Keratinocyte (primary cell): ENCODE results near the gene ELAVL1. TPM values are rescaled to one million over a fixed set of nuclear protein-coding genes. Genes with fewer than 3 reads are reported as not detected.
A peak's percentile ranks its signal among the peaks of the same experiment; 100 is the strongest.

Experiments
- DNase-seq: peaks from one replicate; pipeline ENCODE4 v3.0.0-alpha.2; 2011; ENCODE audit warnings: low read depth, missing footprints, low spot score
- FAIRE-seq: peaks from 2 replicates; lab custom pipeline; 2011; peaks lifted over from hg19 to GRCh38; lab: Jason Lieb, UNC
- H2AFZ ChIP-seq: 2 replicates; pipeline ENCODE4 v1.6.0; 2012; ENCODE audit warnings: low read length, control low read depth, inconsistent platforms; ENCODE audit not compliant: control insufficient read depth
- H3K27ac ChIP-seq: 2 replicates; pipeline ENCODE4 v1.5.1; 2011; ENCODE audit warnings: low read length; ENCODE audit not compliant: control insufficient read depth, insufficient read depth
- H3K27me3 ChIP-seq: 3 replicates; pipeline ENCODE4 v1.6.0; 2011; ENCODE audit warnings: low read length; ENCODE audit not compliant: control insufficient read depth, insufficient read depth; ENCODE audit errors: extremely low read depth
- H3K36me3 ChIP-seq, 2 experiments: 2 replicates in 1 of 2; 3 replicates in 1 of 2; pipeline ENCODE4 v1.5.1; 2011; ENCODE audit warnings: low read length in 2 of 2, mild to moderate bottlenecking in 1 of 2; ENCODE audit not compliant: control insufficient read depth in 2 of 2, insufficient read depth in 2 of 2; ENCODE audit errors: extremely low read depth in 1 of 2
- H3K4me1 ChIP-seq: 3 replicates; pipeline ENCODE4 v1.5.1; 2011; ENCODE audit warnings: low read length; ENCODE audit not compliant: control insufficient read depth, insufficient read depth; ENCODE audit errors: extremely low read depth
- H3K4me2 ChIP-seq: 3 replicates; pipeline ENCODE4 v1.6.0; 2011; ENCODE audit warnings: low read depth, low read length; ENCODE audit not compliant: control insufficient read depth, insufficient read depth; ENCODE audit errors: extremely low read depth
- H3K4me3 ChIP-seq, 3 experiments: fragments of 200-600 bp in 1 of 3; sonication (generic) in 1 of 3; 2 replicates in 2 of 3; 3 replicates in 1 of 3; pipeline ENCODE4 v1.5.1; 2011 to 2016; ENCODE audit warnings: low read length in 3 of 3, mild to moderate bottlenecking in 3 of 3, control low read depth in 2 of 3, inconsistent platforms in 1 of 3, low read depth in 1 of 3, mixed read lengths in 1 of 3, mixed run types in 1 of 3, moderate library complexity in 1 of 3; ENCODE audit not compliant: control insufficient read depth in 2 of 3, insufficient read depth in 2 of 3; ENCODE audit errors: extremely low read depth in 1 of 3
- H3K79me2 ChIP-seq: 2 replicates; pipeline ENCODE4 v1.6.0; 2012; ENCODE audit warnings: low read length; ENCODE audit not compliant: control insufficient read depth, insufficient read depth
- H3K9ac ChIP-seq: 3 replicates; pipeline ENCODE4 v1.6.0; 2011; ENCODE audit warnings: low read length; ENCODE audit not compliant: control insufficient read depth, insufficient read depth; ENCODE audit errors: extremely low read depth
- H3K9me1 ChIP-seq: 3 replicates; pipeline ENCODE4 v1.6.0; 2011; ENCODE audit warnings: low read length; ENCODE audit not compliant: control insufficient read depth, insufficient read depth; ENCODE audit errors: extremely low read depth
- H3K9me3 ChIP-seq: 2 replicates; pipeline ENCODE4 v1.5.1; 2012; ENCODE audit warnings: low read depth, low read length; ENCODE audit not compliant: control insufficient read depth
- H4K20me1 ChIP-seq: 3 replicates; pipeline ENCODE4 v1.6.0; 2011; ENCODE audit warnings: low read length; ENCODE audit not compliant: control insufficient read depth, insufficient read depth; ENCODE audit errors: extremely low read depth
- EZH2 ChIP-seq: IDR thresholded peaks from one replicate; pipeline ENCODE4 v1.6.1; 2012; ENCODE audit warnings: inconsistent platforms, mild to moderate bottlenecking, low read length, moderate library complexity
- dilution Hi-C: fragments of 300-500 bp; cut with MboI; formaldehyde crosslinking; loops from one replicate; pipeline ENCODE4 v1.7.0; 2020; ENCODE audit warnings: low sequenced_read_pairs; ENCODE audit not compliant: extremely low pct_ligation_motif_present
- polyA plus RNA-seq, 5 experiments: library from polyadenylated mRNA; depleted of rRNA in 3 of 5; stranded (reverse) in 3 of 5; stranded (forward) in 1 of 5; unstranded in 1 of 5; fragments of >200 nt; gene quantifications; 1 replicate in 1 of 5; 2 replicates in 3 of 5; 3 replicates in 1 of 5; pipeline versions ENCODE4 v1.2.1 to v1.2.3, GENCODE V29; 2011 to 2012; ENCODE audit warnings: missing spikeins in 2 of 5, low read depth in 1 of 5, low replicate concordance in 1 of 5
- TF ChIP-seq, protein P1 (sequence below), 3 experiments: IDR thresholded peaks in 1 of 3; conservative IDR thresholded peaks in 1 of 3; optimal IDR thresholded peaks in 1 of 3; 2 replicates in 2 of 3; 3 replicates in 1 of 3; pipeline versions ENCODE3 to v1.5.1; 2011; ENCODE audit warnings: low read length in 3 of 3, mild to moderate bottlenecking in 3 of 3, moderate library complexity in 2 of 3, control low read depth in 1 of 3, inconsistent platforms in 1 of 3; ENCODE audit not compliant: insufficient read depth in 2 of 3; ENCODE audit errors: extremely low read depth in 1 of 3

The ELAVL1 gene
- polyA plus RNA-seq, 1 donor (not counting 4 experiments of a cell fraction or from before 2014, with no cell fraction given) = 46.9 TPM

DNA sequence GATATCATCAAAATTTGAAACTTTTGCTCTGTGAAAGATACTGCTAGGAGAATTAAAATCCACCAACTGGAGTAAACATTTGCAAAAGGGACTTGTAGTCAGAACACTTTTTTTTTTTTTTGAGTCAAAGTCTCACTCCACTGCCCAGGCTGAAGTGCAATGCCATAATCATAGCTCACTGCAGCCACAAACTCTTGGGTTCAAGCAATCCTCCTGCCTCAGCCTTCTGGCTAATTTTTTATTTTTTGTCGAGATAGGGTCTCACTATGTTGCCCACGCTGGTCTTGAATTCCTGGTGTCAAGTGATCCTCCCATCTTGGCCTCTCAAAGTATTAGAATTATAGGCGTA lies 9.7 kb downstream of the ELAVL1 start:
- TF ChIP-seq, protein P1, sequence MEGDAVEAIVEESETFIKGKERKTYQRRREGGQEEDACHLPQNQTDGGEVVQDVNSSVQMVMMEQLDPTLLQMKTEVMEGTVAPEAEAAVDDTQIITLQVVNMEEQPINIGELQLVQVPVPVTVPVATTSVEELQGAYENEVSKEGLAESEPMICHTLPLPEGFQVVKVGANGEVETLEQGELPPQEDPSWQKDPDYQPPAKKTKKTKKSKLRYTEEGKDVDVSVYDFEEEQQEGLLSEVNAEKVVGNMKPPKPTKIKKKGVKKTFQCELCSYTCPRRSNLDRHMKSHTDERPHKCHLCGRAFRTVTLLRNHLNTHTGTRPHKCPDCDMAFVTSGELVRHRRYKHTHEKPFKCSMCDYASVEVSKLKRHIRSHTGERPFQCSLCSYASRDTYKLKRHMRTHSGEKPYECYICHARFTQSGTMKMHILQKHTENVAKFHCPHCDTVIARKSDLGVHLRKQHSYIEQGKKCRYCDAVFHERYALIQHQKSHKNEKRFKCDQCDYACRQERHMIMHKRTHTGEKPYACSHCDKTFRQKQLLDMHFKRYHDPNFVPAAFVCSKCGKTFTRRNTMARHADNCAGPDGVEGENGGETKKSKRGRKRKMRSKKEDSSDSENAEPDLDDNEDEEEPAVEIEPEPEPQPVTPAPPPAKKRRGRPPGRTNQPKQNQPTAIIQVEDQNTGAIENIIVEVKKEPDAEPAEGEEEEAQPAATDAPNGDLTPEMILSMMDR (optimal IDR thresholded peaks at IDR 0.05 in 1 of 3, IDR thresholded peaks at IDR 0.05 in 1 of 3, conservative IDR thresholded peaks at IDR 0.05 in 1 of 3; ENCODE audit: extremely low read depth in 1 of 3, insufficient read depth in 2 of 3, low read length in 3 of 3) = no peak
- TF ChIP-seq EZH2 = no peak
- Histone ChIP-seq H3K9ac (no peak overlapping the region), H3K79me2 (peaks cover 92% of the 10 kb centered on the region), H3K9me1 (peaks cover 8% of the 10 kb centered on the region), H3K36me3 (peaks cover 14 to 15% of the 10 kb centered on the region in 2 experiments), H3K4me2 (no peak overlapping the region), H3K4me1 (peaks cover 10% of the 10 kb centered on the region), H3K9me3 (no peaks in the 10 kb centered on the region), H3K4me3 (no peak overlapping the region), H4K20me1 (peaks cover 34% of the 10 kb centered on the region), H3K27me3 (no peaks in the 10 kb centered on the region), H3K27ac (no peak overlapping the region), H2AFZ (no peak overlapping the region)
- FAIRE-seq (no peak), DNase-seq (no peak)
- dilution Hi-C loops = no loop called here

DNA sequence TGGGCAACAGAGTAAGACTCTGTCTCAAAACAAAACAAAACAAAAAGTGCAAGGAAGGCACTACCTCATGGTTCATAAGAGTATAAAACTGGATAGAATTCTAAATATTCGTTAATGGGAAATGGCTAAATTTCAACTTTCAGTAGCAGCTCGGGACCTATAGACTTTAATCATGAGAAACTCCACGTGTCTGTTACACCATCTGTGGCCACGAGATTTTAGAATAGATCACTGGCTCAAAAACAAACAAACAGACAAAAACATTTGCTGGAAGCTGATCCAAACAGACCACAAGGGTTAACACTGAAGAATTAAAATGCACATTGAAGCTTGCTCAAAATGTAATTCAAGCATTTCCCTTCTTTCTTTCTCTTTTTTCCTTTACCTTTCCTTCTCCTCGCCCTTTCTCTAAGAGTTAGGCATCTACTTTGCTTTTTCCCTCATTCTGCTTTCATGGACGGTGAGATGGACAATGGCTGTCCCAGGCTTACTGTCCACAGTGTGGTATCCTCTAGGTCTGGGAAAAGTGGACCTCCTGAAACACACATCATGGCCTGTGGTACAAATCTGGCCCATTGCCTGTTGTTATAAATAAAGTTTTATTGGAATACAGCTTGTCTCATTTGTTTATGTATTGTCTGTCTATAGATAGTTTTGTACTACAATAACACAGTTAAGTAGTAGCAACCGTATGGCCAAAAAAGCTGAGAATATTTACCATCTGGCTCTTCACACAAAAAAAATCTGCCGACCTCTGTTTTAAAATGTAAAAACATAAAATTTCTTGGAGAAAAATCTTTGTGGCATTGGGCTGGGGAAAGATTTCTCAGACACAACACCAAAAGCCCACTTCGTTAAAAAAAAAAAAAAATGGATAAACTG lies 10.3 kb downstream of the ELAVL1 start:
- DNase-seq (no peak), FAIRE-seq (peak; percentile 51)
- peaks cover 29% of the 10 kb centered on the region for H4K20me1 ChIP-seq
- H3K9me3 ChIP-seq = no peaks in the 10 kb centered on the region
- no peak overlapping the region for H3K4me2 ChIP-seq
- H3K9ac ChIP-seq = no peak overlapping the region
- H3K36me3 ChIP-seq = peaks cover 12 to 21% of the 10 kb centered on the region in 2 experiments
- peaks cover 10% of the 10 kb centered on the region for H3K4me1 ChIP-seq
- H3K9me1 ChIP-seq = peaks cover 8% of the 10 kb centered on the region
- H2AFZ ChIP-seq = no peak overlapping the region
- no peaks in the 10 kb centered on the region for H3K27me3 ChIP-seq
- no peak overlapping the region for H3K4me3 ChIP-seq
- TF ChIP-seq EZH2 = no peak
- TF ChIP-seq, protein P1 (optimal IDR thresholded peaks at IDR 0.05 in 1 of 3, IDR thresholded peaks at IDR 0.05 in 1 of 3, conservative IDR thresholded peaks at IDR 0.05 in 1 of 3; ENCODE audit: extremely low read depth in 1 of 3, insufficient read depth in 2 of 3, low read length in 3 of 3) = no peak
- H3K27ac ChIP-seq = no peak overlapping the region
- peaks cover 88% of the 10 kb centered on the region for H3K79me2 ChIP-seq
- dilution Hi-C loops = no loop called here
